Hepatocyte (in vitro differentiated cells): ENCODE data around the gene NKX6-1. TPM values are rescaled to one million over a fixed set of nuclear protein-coding genes. Genes with fewer than 3 reads are reported as not detected.
A peak's percentile ranks its signal among the peaks of the same experiment; 100 is the strongest.

ENCODE experiments used
- DNase-seq: peaks from one replicate; pipeline ENCODE4 v3.0.0-alpha.2; 2016; ENCODE audit warnings: low spot score
- H2AFZ ChIP-seq: fragments of 200-600 bp; sonication (generic); 2 replicates; pipeline ENCODE4 v1.6.0; 2016; ENCODE audit warnings: antibody characterized with exemption, mild to moderate bottlenecking
- H3K27ac ChIP-seq: fragments of 200-600 bp; sonication (generic); 2 replicates; pipeline ENCODE4 v1.5.1; 2016; ENCODE audit warnings: mild to moderate bottlenecking
- H3K27me3 ChIP-seq: fragments of 200-600 bp; sonication (generic); 2 replicates; pipeline ENCODE4 v1.6.1; 2016
- H3K36me3 ChIP-seq: fragments of 200-600 bp; sonication (generic); replicated peaks from 2 replicates; pipeline ENCODE4 v1.5.1; 2016; ENCODE audit warnings: low read depth; ENCODE audit not compliant: insufficient read depth
- H3K4me1 ChIP-seq: fragments of 200-600 bp; sonication (generic); 2 replicates; pipeline ENCODE4 v1.5.1; 2016; ENCODE audit warnings: mild to moderate bottlenecking, moderate library complexity; ENCODE audit not compliant: insufficient read depth
- H3K4me2 ChIP-seq: fragments of 200-600 bp; sonication (generic); 2 replicates; pipeline ENCODE4 v1.6.0; 2016
- H3K4me3 ChIP-seq: fragments of 200-600 bp; sonication (generic); 2 replicates; pipeline ENCODE4 v1.5.1; 2016; ENCODE audit warnings: mild to moderate bottlenecking
- H3K79me2 ChIP-seq: fragments of 200-600 bp; sonication (generic); 2 replicates; pipeline ENCODE4 v1.6.0; 2017; ENCODE audit warnings: mild to moderate bottlenecking
- H3K9me2 ChIP-seq: fragments of 200-600 bp; sonication (generic); replicated peaks from 2 replicates; pipeline ENCODE4 v1.6.0; 2017; ENCODE audit warnings: mild to moderate bottlenecking; ENCODE audit not compliant: insufficient read depth
- H3K9me3 ChIP-seq: fragments of 200-600 bp; sonication (generic); 2 replicates; pipeline ENCODE4 v1.5.1; 2016; ENCODE audit warnings: low read depth, mild to moderate bottlenecking
- H4K20me1 ChIP-seq: fragments of 200-600 bp; sonication (generic); 2 replicates; pipeline ENCODE4 v1.6.0; 2016; ENCODE audit warnings: mild to moderate bottlenecking; ENCODE audit not compliant: insufficient read depth, poor library complexity, severe bottlenecking
- CTCF ChIP-seq: fragments of 200-600 bp; sonication (generic); IDR thresholded peaks from 2 replicates; pipeline ENCODE4 v1.5.1; 2016; ENCODE audit warnings: antibody characterized with exemption, mild to moderate bottlenecking; ENCODE audit not compliant: poor library complexity
- EZH2 ChIP-seq: fragments of 200-600 bp; sonication (generic); IDR thresholded peaks from 2 replicates; pipeline ENCODE4 v1.6.1; 2016; ENCODE audit warnings: antibody characterized with exemption, mild to moderate bottlenecking, borderline replicate concordance
- EZH2phosphoT487 ChIP-seq: fragments of 200-600 bp; sonication (generic); IDR thresholded peaks from one replicate; pipeline ENCODE4 v1.6.1; 2018; ENCODE audit warnings: antibody characterized with exemption, mild to moderate bottlenecking, low read depth, moderate library complexity; ENCODE audit not compliant: unreplicated experiment, severe bottlenecking
- WGBS: methylation state at CpG from one replicate; pipeline ENCODE4 v1.1.6; 2016; ENCODE audit warnings: low lambda C conversion rate; ENCODE audit errors: missing lambda C conversion rate; 5-methylcytosine and 5-hydroxymethylcytosine counted together
- polyA plus RNA-seq: library from polyadenylated mRNA; unstranded; fragments of >200 nt; fragmentation: Nextera tagmentation; extraction: Ambion mirVana; gene quantifications from 2 replicates; pipeline ENCODE4 v1.2.1, GENCODE V29; 2016
- total RNA-seq: library from RNA; depleted of rRNA; stranded (reverse); fragments of >200 nt; gene quantifications from 2 replicates; pipeline ENCODE4 v1.2.3, GENCODE V29; 2014

The NKX6-1 gene
- total and polyA plus RNA-seq, 2 experiments from 2014 or later = not detected

- Histone ChIP-seq H3K4me1 (peaks cover 7% of the 10 kb centered on the region), H4K20me1 (no peaks in the 10 kb centered on the region), H3K36me3 (no peaks in the 10 kb centered on the region), H3K27me3 (peaks cover 100% of the 10 kb centered on the region), H3K27ac (no peak overlapping the region), H3K9me2 (no peaks in the 10 kb centered on the region), H3K4me2 (no peak overlapping the region), H3K4me3 (no peak overlapping the region), H3K79me2 (no peaks in the 10 kb centered on the region), H2AFZ (no peak overlapping the region), H3K9me3 (no peaks in the 10 kb centered on the region)
- WGBS = 36% methylated on average over 4 of the region's 4 CpGs
- DNase-seq = no peak
- TF ChIP-seq CTCF (no peak), EZH2phosphoT487 (no peak), EZH2 (no peak)
Observed at GRCh38 chr4:84484236-84484635, 14.9 kb downstream of the NKX6-1 start.

- H3K4me2 ChIP-seq = no peak overlapping the region
- H3K27ac ChIP-seq = no peak overlapping the region
- H3K4me3 ChIP-seq = no peak overlapping the region
- no peak overlapping the region for H2AFZ ChIP-seq
- peaks cover 7% of the 10 kb centered on the region for H3K4me1 ChIP-seq
- TF ChIP-seq EZH2 (no peak), CTCF (no peak), EZH2phosphoT487 (no peak)
- H3K36me3 ChIP-seq = no peaks in the 10 kb centered on the region
- no peak for DNase-seq
- H3K9me3 ChIP-seq = no peaks in the 10 kb centered on the region
- WGBS = 62% methylated on average over 20 of the region's 20 CpGs
- H3K79me2 ChIP-seq = no peaks in the 10 kb centered on the region
- peaks cover 100% of the 10 kb centered on the region for H3K27me3 ChIP-seq
- no peaks in the 10 kb centered on the region for H3K9me2 ChIP-seq
- H4K20me1 ChIP-seq = no peaks in the 10 kb centered on the region
Observed at GRCh38 chr4:84483688-84484087, 15.4 kb downstream of the NKX6-1 start.

GRCh38 chr4:84482564-84483563, 16.2 kb downstream of the NKX6-1 start:
- Histone ChIP-seq H3K9me3 (no peaks in the 10 kb centered on the region), H2AFZ (no peak overlapping the region), H3K4me3 (no peak overlapping the region), H4K20me1 (no peaks in the 10 kb centered on the region), H3K9me2 (no peaks in the 10 kb centered on the region), H3K79me2 (no peaks in the 10 kb centered on the region), H3K4me1 (peaks cover 7% of the 10 kb centered on the region), H3K4me2 (peak overlapping the region; percentile 49), H3K36me3 (no peaks in the 10 kb centered on the region), H3K27ac (no peak overlapping the region), H3K27me3 (peaks cover 100% of the 10 kb centered on the region)
- TF ChIP-seq CTCF = peak; percentile 30
- no peak for TF ChIP-seq EZH2phosphoT487
- TF ChIP-seq EZH2 = no peak
- 38% methylated on average over 67 of the region's 69 CpGs for WGBS
- DNase-seq = no peak
